HL-60/S4 (cell line): ENCODE results near the gene SLC25A44.
"Not testable (repeated sequence)": the region's sequence is repeated elsewhere in the genome, so short reads cannot be mapped to it uniquely, and the experiment has no call there.

ENCODE experiments used
- in situ Hi-C: fragments of 300-500 bp; cut with MboI; formaldehyde crosslinking; loops from 2 replicates; pipeline ENCODE4 v1.14.3; 2022; ENCODE audit warnings: low sequenced_read_pairs

The SLC25A44 gene

DNA sequence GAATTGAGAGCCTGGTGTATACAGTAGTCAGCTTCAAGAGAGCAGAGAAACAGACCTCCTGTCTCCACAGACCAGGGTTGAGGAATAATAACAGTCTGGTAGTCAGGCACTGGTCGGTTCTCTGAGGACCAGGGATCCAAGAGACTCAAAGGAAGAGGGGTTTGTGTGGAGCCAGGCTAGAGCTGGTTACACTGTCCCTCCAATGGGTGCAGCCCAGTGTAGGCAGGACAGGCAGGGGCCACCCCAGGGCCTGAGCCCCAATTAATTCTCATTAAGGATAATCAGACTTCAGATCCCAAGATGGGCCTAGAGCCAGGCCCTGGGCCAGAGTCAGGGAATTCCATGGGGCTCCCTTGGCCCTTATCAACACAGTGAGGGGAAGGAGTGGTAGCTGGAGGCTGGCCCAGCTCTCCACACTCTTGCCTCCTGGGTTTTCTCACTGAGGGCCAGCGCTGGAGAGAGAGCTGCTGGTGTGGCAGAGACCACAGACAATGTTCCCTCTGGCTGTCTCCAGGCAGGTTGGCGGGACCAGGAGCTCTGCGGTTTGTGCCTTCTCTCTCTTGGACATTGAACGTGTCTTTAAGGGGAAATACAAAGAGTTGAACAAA is 31.4 kb upstream of the SLC25A44 start:
- in situ Hi-C loops, result no loop called here

DNA sequence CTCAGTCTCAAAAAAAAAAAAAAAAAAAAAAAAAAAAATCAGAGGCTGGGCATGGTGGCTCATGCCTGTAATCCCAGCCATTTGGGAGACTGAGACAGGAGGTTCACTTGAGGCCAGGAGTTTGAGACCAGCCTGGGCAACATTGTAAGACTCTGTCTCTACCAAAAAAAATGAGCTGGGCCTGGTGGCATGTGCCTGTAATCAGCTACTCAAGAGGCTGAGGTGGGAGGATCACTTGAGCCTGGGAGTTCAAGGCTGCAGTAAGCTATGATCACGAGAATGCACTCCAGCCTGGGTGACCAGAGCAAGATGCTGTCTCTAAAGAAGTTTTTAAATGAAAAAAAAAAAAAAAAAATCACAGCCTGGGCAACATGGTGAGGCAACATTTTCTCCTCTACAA is 30.2 kb upstream of the SLC25A44 start:
- in situ Hi-C loops, result no loop called here

DNA sequence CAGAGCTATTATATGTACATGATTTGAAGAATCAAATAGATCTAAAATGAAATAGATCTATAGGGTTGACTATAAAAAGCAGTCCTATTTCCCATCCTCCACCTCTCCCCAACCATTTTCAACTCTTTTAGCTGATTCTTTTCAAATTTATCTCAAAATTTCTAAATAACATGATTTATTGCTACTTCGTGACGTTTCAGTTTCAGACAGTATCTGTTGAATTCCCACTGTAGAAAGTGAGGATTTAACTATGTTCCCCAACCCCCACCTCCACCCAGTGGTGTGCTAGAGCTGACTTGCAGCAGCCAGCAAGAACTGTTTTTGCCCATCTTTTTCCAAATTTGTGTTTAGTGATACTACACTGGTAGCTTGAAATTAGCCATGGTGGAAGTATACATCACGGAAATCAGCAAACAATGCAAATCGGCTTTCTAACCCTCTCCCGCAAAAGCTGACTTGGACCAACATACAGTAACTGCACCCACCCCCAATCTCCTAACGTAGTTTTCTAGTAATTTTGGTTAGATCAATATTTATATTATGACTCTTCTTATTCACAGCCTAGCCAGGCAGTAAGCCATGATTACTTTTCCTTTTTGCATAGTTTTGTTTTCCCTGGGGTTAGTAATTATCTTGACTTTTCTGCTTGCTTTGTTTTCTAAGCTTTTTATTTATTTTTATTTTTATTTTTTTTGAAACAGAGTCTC is 29.6 kb upstream of the SLC25A44 start:
- in situ Hi-C loops, result no loop called here

DNA sequence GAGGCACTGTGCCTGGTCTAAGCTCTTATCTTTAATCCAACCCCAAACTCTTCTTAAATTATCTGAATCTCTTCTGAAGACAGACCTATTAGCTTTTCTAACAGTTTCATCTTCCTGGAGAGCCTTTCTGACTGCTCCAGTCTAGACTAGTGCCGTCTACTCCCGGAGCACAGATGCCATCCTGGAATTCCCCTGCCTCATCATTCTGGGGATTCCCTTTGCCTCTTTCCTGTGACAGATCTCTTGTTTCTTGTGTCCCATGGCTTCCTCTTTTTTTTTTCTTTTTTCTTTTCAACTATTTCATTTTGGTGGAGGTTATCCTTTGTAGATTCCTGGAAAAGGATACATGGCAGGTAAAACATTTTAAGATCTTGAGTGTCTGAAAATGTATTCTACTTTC is 28.8 kb upstream of the SLC25A44 start:
- in situ Hi-C loops, result no loop called here

DNA sequence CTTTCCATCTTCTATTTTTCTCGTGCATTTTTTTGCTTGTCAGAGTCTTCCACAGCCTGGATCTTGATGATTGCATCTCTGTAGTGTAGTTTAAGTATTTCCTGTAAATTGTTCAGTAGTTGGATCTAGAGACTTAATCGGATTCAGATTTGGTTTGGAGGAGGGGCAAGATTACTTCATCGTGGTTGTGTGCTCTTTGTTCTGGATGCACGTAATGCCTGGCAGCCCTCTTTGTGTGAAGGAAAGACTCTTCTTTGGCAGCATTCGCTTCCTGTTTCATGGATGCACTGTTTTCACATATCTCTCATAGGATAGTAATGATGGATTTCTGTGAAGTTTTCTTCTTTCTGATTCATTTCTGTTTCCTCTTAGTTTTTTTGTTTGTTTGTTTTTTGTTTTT is 26.4 kb upstream of the SLC25A44 start:
- in situ Hi-C loops, result no loop called here

DNA sequence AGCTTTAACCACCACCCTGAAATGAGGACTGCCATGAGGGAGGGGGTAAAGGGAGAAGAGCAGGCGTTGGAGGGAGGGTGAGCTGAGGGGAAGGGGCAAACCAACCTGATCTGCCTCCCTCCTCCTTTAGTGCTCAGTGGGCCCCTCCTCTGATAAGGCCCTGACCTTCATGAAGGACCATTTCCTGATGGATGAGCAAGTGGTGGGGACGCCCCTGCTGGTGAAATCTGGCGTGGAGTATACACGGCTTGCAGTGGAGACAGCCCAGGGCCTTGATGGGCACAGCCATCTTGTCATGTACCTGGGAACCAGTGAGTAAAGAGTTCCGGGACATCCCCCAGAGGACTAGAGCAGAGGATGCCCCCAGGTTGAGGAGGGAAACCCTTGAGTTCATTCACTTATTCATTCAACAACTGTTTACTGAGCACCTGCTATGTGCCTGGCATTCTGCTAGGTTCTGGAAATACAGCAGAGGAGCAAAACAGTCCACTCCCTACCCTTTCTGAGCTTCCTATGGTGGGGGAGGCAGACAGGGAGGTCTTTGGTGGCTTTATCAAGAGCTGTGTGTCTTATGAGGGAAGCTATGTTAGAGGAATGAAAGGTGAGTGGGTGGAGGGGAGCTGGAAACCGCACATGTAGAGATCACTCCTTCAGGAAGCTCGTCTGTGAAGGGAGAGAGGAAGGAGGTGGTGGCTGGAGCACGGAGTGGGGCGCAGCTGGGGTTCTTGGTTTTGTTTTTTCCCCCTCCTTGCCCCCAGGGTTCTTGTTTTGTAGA is 21.0 kb upstream of the SLC25A44 start:
- in situ Hi-C loops, result no loop called here

DNA sequence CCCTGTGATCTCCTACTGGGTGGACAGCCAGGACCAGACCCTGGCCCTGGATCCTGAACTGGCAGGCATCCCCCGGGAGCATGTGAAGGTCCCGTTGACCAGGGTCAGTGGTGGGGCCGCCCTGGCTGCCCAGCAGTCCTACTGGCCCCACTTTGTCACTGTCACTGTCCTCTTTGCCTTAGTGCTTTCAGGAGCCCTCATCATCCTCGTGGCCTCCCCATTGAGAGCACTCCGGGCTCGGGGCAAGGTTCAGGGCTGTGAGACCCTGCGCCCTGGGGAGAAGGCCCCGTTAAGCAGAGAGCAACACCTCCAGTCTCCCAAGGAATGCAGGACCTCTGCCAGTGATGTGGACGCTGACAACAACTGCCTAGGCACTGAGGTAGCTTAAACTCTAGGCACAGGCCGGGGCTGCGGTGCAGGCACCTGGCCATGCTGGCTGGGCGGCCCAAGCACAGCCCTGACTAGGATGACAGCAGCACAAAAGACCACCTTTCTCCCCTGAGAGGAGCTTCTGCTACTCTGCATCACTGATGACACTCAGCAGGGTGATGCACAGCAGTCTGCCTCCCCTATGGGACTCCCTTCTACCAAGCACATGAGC is 17.2 kb upstream of the SLC25A44 start:
- in situ Hi-C loops, result no loop called here

DNA sequence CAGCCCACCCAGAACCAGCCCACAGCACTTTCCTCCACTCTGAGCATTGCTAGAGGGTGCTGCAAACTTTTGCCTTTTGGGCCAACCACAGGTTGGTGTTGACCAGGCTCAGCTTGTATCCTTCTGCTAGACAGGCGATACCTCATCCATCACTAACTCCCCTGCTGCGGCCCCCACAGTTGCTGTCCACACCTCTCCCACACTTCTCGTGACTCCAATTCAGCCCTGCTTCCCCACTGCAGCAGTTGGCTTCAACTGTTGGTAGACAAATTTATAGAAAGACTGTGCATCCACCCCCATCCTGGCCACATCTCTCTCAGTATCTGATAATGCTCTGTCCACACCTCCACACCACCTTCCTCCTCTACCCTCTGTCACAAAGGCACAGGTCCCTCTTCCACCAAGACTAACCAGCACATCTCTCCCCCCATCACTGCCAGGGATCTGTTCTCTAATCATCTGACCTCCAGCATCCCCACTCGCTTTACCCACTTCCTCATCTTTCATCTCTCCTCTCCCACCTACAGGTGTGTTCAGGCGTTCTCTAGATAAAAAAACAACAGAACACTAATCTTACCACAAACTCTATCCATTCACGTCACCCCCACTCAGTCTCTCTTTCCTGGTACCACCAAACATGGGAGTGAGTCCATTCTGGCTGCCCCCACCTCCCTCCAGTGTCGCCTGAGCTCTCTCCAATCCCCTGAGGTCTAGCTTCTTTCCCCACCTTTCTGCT is 15.8 kb upstream of the SLC25A44 start:
- in situ Hi-C loops, result no loop called here

DNA sequence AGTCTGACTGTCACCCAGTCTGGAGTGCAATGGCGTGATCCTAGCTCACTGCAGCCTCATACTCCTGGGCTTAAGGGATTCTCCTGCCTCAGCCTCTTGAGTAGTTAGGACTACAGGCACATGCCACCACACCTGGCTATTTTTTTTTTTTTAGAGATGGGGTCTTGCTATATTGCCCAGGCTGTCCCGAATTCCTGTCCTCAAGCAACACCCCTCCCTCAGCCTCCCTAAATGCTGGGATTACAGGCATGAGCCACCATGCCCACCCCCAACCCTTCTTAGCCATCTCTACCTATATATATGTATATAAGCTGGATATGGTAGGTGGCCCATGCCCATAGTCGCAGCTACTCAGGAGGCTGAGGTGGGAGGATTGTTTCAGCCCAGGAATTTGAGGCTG is 13.4 kb upstream of the SLC25A44 start:
- in situ Hi-C loops, result no loop called here

DNA sequence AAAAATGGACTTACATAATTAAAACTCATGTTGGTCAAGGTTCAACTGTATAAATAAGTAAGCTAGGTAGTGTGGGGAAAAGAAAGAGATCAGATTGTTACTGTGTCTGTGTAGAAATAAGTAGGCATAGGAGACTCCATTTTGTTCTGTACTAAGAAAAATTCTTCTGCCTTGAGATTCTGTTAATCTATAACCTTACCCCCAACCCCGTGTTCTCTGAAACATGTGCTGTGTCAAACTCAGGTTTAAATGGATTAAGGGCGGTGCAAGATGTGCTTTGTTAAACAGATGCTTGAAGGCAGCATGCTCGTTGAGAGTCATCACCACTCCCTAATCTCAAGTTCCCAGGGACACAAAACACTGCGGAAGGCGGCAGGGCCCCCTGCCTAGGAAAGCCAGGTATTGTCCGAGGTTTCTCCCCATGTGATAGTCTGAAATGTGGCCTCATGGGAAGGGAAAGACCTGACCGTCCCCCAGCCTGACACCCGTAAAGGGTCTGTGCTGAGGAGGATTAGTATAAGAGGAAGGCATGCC is 12.4 kb upstream of the SLC25A44 start:
- in situ Hi-C loops, result not testable (repeated sequence)

DNA sequence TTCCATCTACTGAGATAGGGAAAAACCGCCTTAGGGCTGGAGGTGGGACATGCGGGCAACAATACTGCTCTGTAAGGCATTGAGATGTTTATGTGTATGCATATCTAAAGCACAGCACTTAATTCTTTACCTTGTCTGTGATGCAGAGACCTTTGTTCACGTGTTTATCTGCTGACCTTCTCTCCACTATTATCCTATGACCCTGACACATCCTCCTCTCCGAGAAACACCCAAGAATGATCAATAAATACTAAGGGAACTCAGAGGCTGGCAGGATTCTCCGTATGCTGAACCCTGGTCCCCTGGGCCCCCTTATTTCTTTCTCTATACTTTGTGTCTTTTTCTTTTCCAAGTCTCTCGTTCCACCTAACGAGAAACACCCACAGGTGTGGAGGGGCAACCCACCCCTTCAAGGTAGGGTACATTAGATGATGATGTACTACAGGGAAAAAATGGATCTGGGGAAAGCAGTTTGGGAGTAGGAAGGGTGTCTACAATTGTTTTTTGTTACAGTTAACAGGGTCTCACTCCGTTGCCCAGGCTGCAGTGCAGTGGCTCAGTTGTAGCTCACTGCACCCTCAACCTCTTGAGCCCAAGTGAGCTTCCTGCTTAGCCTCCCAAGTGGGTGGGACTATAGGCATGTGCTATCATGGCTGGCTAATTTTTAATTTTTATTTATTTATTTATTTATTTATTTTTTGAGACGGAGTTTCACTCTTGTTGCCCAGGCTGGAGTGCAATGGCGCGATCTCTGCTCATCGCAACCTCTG is 11.7 kb upstream of the SLC25A44 start:
- in situ Hi-C loops, result not testable (repeated sequence)

DNA sequence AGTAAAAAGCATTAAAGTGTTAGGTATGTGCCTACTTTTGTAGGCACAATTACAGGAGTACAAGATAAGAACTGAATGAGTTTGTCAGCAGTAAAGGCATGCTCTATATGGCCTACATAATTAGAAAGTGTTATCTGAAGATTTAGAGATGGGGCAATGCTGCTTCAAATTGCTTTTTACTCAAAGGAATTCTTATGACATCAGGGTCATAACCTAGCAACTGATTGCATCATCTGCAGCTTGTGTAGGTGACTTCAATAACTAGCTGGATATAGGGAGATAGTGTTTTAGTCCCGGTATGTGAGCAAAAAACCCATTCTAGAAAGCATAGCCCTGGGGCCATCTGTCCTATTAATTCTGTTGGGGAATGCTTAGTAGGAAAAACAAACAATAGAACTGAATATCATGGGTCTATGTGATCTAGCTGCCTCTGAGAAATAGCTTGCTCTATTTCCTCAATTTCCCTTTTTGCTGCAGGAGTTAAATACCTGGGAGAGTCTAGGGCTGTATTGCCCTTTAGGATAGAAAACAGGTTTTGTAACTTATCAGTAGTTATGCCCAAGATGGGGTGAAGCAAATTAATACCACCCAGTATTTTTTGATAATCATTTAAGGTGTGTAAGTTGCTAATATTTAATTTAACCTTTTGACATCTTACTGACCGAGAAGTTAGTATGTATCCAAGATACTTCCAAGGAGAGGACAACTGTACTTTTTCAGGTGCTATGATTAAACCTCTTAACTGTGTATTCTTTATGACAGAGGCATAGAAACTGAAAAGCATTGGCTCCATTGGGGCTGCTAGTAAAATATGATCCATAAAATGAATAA is 7.3 kb upstream of the SLC25A44 start:
- in situ Hi-C loops, result not testable (repeated sequence)

DNA sequence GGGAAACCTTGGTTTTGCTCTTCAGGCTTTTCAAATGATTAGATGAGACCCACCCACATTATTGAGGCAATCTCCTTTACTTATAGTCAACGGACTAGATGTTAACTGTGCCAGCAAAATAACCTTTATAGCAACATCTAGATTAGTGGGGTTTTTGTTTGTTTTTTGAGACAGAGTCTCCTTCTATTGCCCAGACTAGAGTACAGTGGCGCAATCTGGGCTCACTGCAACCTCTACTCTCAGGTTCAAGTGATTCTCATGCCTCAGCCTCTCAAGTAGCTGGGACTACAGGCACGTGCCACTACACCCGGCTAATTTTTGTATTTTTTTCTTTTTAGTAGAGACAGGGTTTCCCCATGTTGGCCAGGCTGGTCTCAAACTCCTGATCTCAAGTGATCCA is 3.6 kb upstream of the SLC25A44 start:
- in situ Hi-C loops, result not testable (repeated sequence)

DNA sequence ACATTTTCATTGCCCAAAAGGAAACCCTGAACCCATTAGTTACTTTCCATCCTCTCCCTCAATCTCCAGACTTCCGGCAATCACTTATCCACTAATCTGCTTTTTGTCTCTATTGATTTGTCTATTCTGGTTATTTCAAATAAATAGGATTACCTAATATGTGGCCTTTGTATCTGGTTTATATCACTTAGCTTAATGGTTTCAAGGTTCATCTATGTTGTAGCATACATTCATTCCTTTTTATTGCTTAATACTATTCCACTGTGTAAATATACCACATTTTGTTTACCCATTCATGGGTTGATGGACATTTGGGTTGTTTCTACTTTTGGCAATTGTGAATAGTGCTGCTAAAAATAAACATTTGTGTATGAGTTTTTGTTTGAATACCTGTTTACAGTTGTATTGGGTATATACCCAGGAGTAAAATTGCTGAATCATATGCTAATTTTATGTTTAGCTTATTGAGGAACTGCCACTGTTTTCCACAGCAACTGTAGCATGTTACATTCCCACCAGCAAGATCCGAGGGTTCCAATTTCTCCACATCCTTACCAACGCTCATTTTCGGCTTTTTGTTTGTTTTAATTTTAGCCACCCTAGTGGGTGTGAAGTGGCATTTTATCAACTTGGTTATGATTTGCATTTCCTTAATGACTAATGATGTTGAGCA is 2.5 kb upstream of the SLC25A44 start:
- in situ Hi-C loops, result no loop called here

DNA sequence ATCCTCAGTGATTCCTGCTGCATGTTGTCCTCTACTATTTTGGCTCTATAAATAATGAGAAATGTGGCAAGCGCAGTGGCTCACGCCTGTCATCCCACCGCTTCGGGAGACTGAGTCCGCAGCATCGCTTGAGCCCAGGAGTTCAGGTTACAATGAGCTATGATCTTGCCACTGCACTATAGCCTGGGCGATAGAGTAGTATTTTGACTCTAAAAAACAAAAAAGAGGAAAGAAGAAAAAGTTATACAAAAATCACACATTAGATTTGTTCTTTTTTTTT is 756 bp upstream of the SLC25A44 start:
- in situ Hi-C loops, result no loop called here

DNA sequence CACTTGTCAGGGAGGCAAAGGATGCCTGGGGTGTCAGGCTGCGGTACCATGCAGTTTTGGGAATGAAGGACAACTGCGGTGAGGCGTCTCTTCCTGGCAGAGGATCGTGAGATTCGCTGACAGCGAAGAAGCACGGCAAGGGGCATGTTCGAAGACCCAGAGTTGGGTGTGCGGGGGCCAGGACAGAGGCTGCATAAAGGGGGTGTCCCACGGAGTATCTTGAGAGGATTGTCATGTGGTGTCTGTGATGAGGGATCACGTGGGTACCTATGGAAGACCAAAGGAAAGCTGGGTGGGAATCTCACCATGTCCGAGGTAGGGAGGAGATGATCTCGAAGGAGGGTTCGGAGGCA is 372 bp downstream of the SLC25A44 start:
- in situ Hi-C loops, result no loop called here

DNA sequence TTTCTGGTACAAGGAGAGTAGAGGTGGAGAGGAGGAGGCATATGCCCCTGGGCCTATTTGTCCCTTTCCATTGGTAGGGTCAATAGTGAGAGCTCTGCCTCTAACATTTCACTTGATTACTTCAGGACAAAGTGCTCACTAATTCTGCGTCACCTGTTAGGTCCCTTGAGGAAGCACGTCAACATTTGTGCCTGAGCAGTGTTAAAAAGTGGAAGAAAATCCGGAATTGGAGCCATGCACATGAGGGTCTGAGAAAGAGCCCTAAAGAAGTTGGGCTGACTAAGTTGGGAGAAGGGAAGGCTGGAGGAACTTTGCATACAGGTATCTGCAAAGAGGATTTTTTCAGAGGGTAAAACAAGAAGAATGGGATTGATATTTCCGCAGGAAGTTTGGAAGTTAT is 1.9 kb downstream of the SLC25A44 start:
- in situ Hi-C loops, result no loop called here

DNA sequence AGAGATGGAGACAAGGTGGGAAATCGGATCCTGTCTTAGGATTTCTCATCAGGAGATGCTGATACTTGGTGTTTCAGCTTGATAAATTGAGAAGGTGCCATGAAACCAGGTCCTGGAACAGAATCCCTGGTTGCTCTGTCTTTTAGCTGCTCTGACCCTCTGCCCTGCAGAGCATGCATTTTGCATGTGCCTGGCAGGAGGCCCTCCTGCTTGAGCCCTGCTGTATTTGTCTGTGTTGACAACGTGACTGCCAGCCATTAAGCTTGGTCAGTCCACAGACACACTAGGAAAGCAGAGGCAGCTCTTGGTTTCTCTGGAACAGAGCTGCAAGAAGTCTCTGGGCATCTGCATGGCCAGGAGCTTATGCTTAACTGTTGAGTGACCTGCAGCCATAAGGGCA is 2.5 kb downstream of the SLC25A44 start:
- in situ Hi-C loops, result no loop called here

DNA sequence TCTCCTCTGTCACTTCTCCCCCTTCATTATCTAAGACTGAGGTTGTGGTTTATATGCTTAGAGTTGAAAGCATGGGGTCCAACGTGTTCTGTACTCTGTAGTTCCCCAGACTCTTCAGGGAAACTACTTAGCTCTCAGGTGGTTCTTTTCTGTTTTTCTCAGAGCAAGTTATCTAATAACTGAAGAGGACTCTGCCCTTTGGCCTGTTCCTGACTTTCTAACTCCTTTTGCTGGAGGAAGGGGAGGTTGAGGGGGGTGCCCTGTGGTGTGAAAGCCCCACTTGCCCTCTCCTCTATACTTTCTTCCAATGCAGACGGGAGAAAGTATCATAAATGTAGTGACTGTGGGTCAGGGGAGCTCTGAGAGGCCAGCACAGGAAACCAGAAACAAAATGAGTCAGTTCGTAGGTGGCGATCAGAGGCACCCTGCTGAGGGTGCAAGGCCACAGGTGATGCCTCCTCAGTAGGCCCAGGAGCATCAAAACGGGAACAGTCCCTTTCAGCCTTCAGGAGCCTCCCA is 5.0 kb downstream of the SLC25A44 start:
- in situ Hi-C loops, result no loop called here
